Chondrocyte (in vitro differentiated cells): ENCODE measurements around the gene TBXAS1. TPM values are rescaled to one million over a fixed set of nuclear protein-coding genes. Genes with fewer than 3 reads are reported as not detected.

Source experiments
- DNase-seq: peaks from one replicate; pipeline ENCODE4 v3.0.0; 2021; ENCODE audit warnings: mixed read lengths, low spot score
- H3K27ac Mint-ChIP-seq: one replicate; pipeline ENCODE4 v1.8.0; 2021; ENCODE audit warnings: mild to moderate bottlenecking, moderate library complexity, mixed read lengths; ENCODE audit not compliant: unreplicated experiment
- H3K27me3 Mint-ChIP-seq: 2 replicates; pipeline ENCODE4 v1.8.0; 2021; ENCODE audit warnings: low read depth, mixed read lengths
- H3K36me3 Mint-ChIP-seq: 2 replicates; pipeline ENCODE4 v1.8.0; 2021; ENCODE audit warnings: low read depth, mixed read lengths
- H3K4me1 Mint-ChIP-seq: 2 replicates; pipeline ENCODE4 v1.8.0; 2021; ENCODE audit warnings: low read depth, mild to moderate bottlenecking, mixed read lengths
- H3K4me3 Mint-ChIP-seq: one replicate; pipeline ENCODE4 v1.8.0; 2021; ENCODE audit warnings: mild to moderate bottlenecking, moderate library complexity, mixed read lengths; ENCODE audit not compliant: unreplicated experiment
- H3K9me3 Mint-ChIP-seq: 2 replicates; pipeline ENCODE4 v1.8.0; 2021; ENCODE audit warnings: low read depth, mixed read lengths
- total RNA-seq: library from RNA; stranded (reverse); gene quantifications from 3 replicates; pipeline ENCODE4 v1.2.1, GENCODE V29; 2021
- TF ChIP-seq, protein P1 (sequence below): fragments of 200-600 bp; sonication (generic); IDR thresholded peaks from 2 replicates; pipeline ENCODE4 v1.5.0; 2021; ENCODE audit warnings: antibody characterized with exemption, mild to moderate bottlenecking, moderate library complexity

The TBXAS1 gene
- total RNA-seq, 1 donor from 2014 or later: 2.4 TPM

GRCh38 chr7:140027858-140028257 is 198.8 kb downstream of the TBXAS1 start:
- no peak for DNase-seq
- no peaks in the 10 kb centered on the region for H3K9me3 Mint-ChIP-seq
- H3K27me3 Mint-ChIP-seq: no peaks in the 10 kb centered on the region
- no peak overlapping the region for H3K27ac Mint-ChIP-seq
- no peak overlapping the region for H3K4me3 Mint-ChIP-seq
- peaks cover 23% of the 10 kb centered on the region for H3K36me3 Mint-ChIP-seq
- H3K4me1 Mint-ChIP-seq: peaks cover 4% of the 10 kb centered on the region
- TF ChIP-seq, protein P1, sequence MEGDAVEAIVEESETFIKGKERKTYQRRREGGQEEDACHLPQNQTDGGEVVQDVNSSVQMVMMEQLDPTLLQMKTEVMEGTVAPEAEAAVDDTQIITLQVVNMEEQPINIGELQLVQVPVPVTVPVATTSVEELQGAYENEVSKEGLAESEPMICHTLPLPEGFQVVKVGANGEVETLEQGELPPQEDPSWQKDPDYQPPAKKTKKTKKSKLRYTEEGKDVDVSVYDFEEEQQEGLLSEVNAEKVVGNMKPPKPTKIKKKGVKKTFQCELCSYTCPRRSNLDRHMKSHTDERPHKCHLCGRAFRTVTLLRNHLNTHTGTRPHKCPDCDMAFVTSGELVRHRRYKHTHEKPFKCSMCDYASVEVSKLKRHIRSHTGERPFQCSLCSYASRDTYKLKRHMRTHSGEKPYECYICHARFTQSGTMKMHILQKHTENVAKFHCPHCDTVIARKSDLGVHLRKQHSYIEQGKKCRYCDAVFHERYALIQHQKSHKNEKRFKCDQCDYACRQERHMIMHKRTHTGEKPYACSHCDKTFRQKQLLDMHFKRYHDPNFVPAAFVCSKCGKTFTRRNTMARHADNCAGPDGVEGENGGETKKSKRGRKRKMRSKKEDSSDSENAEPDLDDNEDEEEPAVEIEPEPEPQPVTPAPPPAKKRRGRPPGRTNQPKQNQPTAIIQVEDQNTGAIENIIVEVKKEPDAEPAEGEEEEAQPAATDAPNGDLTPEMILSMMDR: no peak

GRCh38 chr7:140028311-140028710 is 199.2 kb downstream of the TBXAS1 start:
- peaks cover 25% of the 10 kb centered on the region for H3K36me3 Mint-ChIP-seq
- no peak for DNase-seq
- H3K27me3 Mint-ChIP-seq: no peaks in the 10 kb centered on the region
- no peaks in the 10 kb centered on the region for H3K4me1 Mint-ChIP-seq
- no peaks in the 10 kb centered on the region for H3K9me3 Mint-ChIP-seq
- H3K27ac Mint-ChIP-seq: no peak overlapping the region
- TF ChIP-seq, protein P1: no peak
- no peak overlapping the region for H3K4me3 Mint-ChIP-seq

- Mint-ChIP-seq H3K27ac (no peak overlapping the region), H3K36me3 (peaks cover 24% of the 10 kb centered on the region), H3K4me1 (no peaks in the 10 kb centered on the region), H3K4me3 (no peak overlapping the region), H3K9me3 (no peaks in the 10 kb centered on the region), H3K27me3 (no peaks in the 10 kb centered on the region)
- no peak for DNase-seq
- TF ChIP-seq, protein P1: no peak
These were observed 200.0 kb downstream of the TBXAS1 start for GRCh38 chr7:140029072-140029471.

DNA sequence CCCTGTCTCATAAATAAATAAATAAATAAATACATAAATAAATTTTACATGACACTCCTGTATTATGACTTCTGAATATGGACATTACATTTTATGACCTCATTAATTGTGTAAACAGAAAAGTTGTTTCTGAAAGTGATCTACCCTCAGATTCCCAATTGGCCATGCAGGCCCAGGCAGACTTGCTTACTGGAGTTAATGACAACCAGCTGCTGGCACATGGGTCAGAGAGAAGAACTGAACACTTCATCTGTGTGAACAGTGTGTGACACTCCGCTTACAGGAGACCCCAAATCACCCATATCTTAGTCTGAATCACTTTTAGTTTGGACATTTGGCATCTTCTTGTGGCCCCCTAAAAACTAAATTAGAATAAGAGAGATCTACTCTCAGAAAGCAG is 202.3 kb downstream of the TBXAS1 start:
- H3K9me3 Mint-ChIP-seq: no peaks in the 10 kb centered on the region
- no peak overlapping the region for H3K4me3 Mint-ChIP-seq
- no peak for DNase-seq
- H3K36me3 Mint-ChIP-seq: peaks cover 14% of the 10 kb centered on the region
- no peaks in the 10 kb centered on the region for H3K27me3 Mint-ChIP-seq
- TF ChIP-seq, protein P1: no peak
- no peak overlapping the region for H3K27ac Mint-ChIP-seq
- peaks cover 9% of the 10 kb centered on the region for H3K4me1 Mint-ChIP-seq

GRCh38 chr7:140033036-140033435 is 204.0 kb downstream of the TBXAS1 start:
- Mint-ChIP-seq H3K27ac (no peak overlapping the region), H3K36me3 (peaks cover 20% of the 10 kb centered on the region), H3K9me3 (no peaks in the 10 kb centered on the region), H3K4me3 (no peak overlapping the region), H3K27me3 (no peaks in the 10 kb centered on the region), H3K4me1 (peaks cover 12% of the 10 kb centered on the region)
- no peak for DNase-seq
- TF ChIP-seq, protein P1: no peak
